CD14-positive monocyte (primary cell): ENCODE results near the gene ARRB1. TPM values are rescaled to one million over a fixed set of nuclear protein-coding genes. Genes with fewer than 3 reads are reported as not detected.

Source experiments
- DNase-seq, 3 donors: peaks; one replicate each; pipeline ENCODE4 v3.0.0-alpha.2; 2011 to 2022
- H2AFZ ChIP-seq: 2 replicates; pipeline ENCODE4 v1.6.0; 2012; ENCODE audit warnings: mild to moderate bottlenecking, low read depth, low read length, inconsistent platforms; ENCODE audit not compliant: insufficient read depth, poor library complexity, severe bottlenecking
- H3K27ac ChIP-seq, 2 donors: 1 replicate in 1 of 2; 2 replicates in 1 of 2; pipeline ENCODE4 v1.5.1; 2012 to 2013; ENCODE audit warnings: low read length in 2 of 2, control low read depth in 1 of 2, inconsistent platforms in 1 of 2, low read depth in 1 of 2, mild to moderate bottlenecking in 1 of 2
- H3K27me3 ChIP-seq, 2 donors: one replicate each; pipeline versions ENCODE4 v1.6.0 to v1.6.1; 2011 to 2013; ENCODE audit warnings: low read length in 2 of 2; ENCODE audit not compliant: control insufficient read depth in 2 of 2, insufficient read depth in 2 of 2
- H3K36me3 ChIP-seq, 2 donors: replicated peaks in 1 of 2; 1 replicate in 1 of 2; 2 replicates in 1 of 2; pipeline versions ENCODE4 v1.5.1 to v1.6.1; 2012 to 2013; ENCODE audit warnings: low read length in 2 of 2, control low read depth in 1 of 2, inconsistent platforms in 1 of 2, mild to moderate bottlenecking in 1 of 2; ENCODE audit not compliant: insufficient read depth in 2 of 2, control insufficient read depth in 1 of 2
- H3K4me1 ChIP-seq, 2 donors: 1 replicate in 1 of 2; 2 replicates in 1 of 2; pipeline versions ENCODE4 v1.5.1 to v1.6.1; 2012 to 2013; ENCODE audit warnings: low read length in 2 of 2, control low read depth in 1 of 2, inconsistent platforms in 1 of 2, mild to moderate bottlenecking in 1 of 2, moderate library complexity in 1 of 2; ENCODE audit not compliant: insufficient read depth in 2 of 2, control insufficient read depth in 1 of 2
- H3K4me2 ChIP-seq: replicated peaks from 2 replicates; pipeline ENCODE3; 2012; ENCODE audit warnings: low read length, moderate library complexity, mild to moderate bottlenecking; ENCODE audit not compliant: poor library complexity, severe bottlenecking; ENCODE audit errors: extremely low read depth
- H3K4me3 ChIP-seq, 3 experiments: fragments of 200-600 bp in 1 of 3; sonication (generic) in 1 of 3; replicated peaks in 1 of 3; 1 replicate in 2 of 3; 2 replicates in 1 of 3; pipeline ENCODE4 v1.5.1; 2011 to 2013; ENCODE audit warnings: low read length in 3 of 3, mild to moderate bottlenecking in 3 of 3, control low read depth in 2 of 3, low read depth in 2 of 3, inconsistent platforms in 1 of 3, moderate library complexity in 1 of 3
- H3K79me2 ChIP-seq: 2 replicates; pipeline ENCODE4 v1.6.0; 2012; ENCODE audit warnings: mild to moderate bottlenecking, control low read depth, inconsistent platforms, low read length, moderate library complexity; ENCODE audit not compliant: insufficient read depth
- H3K9ac ChIP-seq: 2 replicates; pipeline ENCODE4 v1.6.0; 2017; ENCODE audit warnings: low read length, mild to moderate bottlenecking; ENCODE audit not compliant: insufficient read depth, poor library complexity, severe bottlenecking
- H3K9me3 ChIP-seq, 2 donors: replicated peaks in 1 of 2; 1 replicate in 1 of 2; 2 replicates in 1 of 2; pipeline versions ENCODE4 v1.5.1 to v1.6.1; 2012 to 2013; ENCODE audit warnings: low read length in 2 of 2, control low read depth in 1 of 2; ENCODE audit not compliant: control insufficient read depth in 1 of 2, insufficient read depth in 1 of 2
- H4K20me1 ChIP-seq: 2 replicates; pipeline ENCODE4 v1.6.0; 2012; ENCODE audit warnings: mild to moderate bottlenecking, low read length, control low read depth, moderate library complexity; ENCODE audit not compliant: insufficient read depth
- H3K27ac Mint-ChIP-seq, 7 donors: one replicate each; pipeline ENCODE4 v1.8.0; 2020; ENCODE audit warnings: mild to moderate bottlenecking in 7 of 7, mixed read lengths in 7 of 7, moderate library complexity in 6 of 7, inconsistent platforms in 2 of 7
- H3K27me3 Mint-ChIP-seq, 3 donors: one replicate each; pipeline ENCODE4 v1.8.0; 2021 to 2022; ENCODE audit warnings: low read depth in 3 of 3, mild to moderate bottlenecking in 3 of 3, mixed read lengths in 3 of 3, moderate library complexity in 3 of 3, inconsistent platforms in 1 of 3
- H3K36me3 Mint-ChIP-seq, 2 donors: one replicate each; pipeline ENCODE4 v1.8.0; 2020; ENCODE audit warnings: mixed read lengths in 2 of 2, inconsistent platforms in 1 of 2, mild to moderate bottlenecking in 1 of 2
- H3K4me1 Mint-ChIP-seq: one replicate; pipeline ENCODE4 v1.8.0; 2020; ENCODE audit warnings: mild to moderate bottlenecking, mixed read lengths
- H3K4me3 Mint-ChIP-seq, 2 donors: one replicate each; pipeline ENCODE4 v1.8.0; 2020; ENCODE audit warnings: mild to moderate bottlenecking in 2 of 2, mixed read lengths in 2 of 2, moderate library complexity in 1 of 2
- H3K9me3 Mint-ChIP-seq, 7 donors: one replicate each; pipeline ENCODE4 v1.8.0; 2020 to 2022; ENCODE audit warnings: mixed read lengths in 7 of 7, mild to moderate bottlenecking in 6 of 7, moderate library complexity in 6 of 7, inconsistent platforms in 2 of 7
- CTCF ChIP-seq: fragments of 200-600 bp; IDR thresholded peaks from one replicate; pipeline ENCODE4 v1.8.0; 2022; ENCODE audit warnings: antibody characterized with exemption, mild to moderate bottlenecking
- WGBS: methylation state at CpG from one replicate; pipeline ENCODE4 v1.1.5; 2013; ENCODE audit warnings: missing lambda C conversion rate; ENCODE audit not compliant: insufficient coverage; 5-methylcytosine and 5-hydroxymethylcytosine counted together
- intact Hi-C, 2 donors: fragments of 100-400 bp; cut with micrococcal nuclease; formaldehyde crosslinking; loops; one replicate each; pipeline versions ENCODE4 v1.15.0 to v1.15.1; 2023
- polyA plus RNA-seq, 3 donors: library from polyadenylated mRNA; depleted of rRNA in 1 of 3; unstranded in 2 of 3; stranded (reverse) in 1 of 3; fragments of 300-500 nt in 2 of 3; fragments of >200 nt in 1 of 3; fragmentation: Illumina TruSeq in 2 of 3; gene quantifications; 1 replicate in 2 of 3; 2 replicates in 1 of 3; pipeline ENCODE4 v1.2.3, GENCODE V29; 2012 to 2021

ARRB1 gene
- polyA plus RNA-seq, 3 donors: 52.6 to 114 (median 66.5) TPM

- TF ChIP-seq CTCF: no peak
- H3K4me2 ChIP-seq: no peak overlapping the region
- H3K9ac ChIP-seq: no peak overlapping the region
- H3K27me3 ChIP-seq: no peaks in the 10 kb centered on the region
- Mint-ChIP-seq H3K27me3 (peaks cover 3 to 10% (median 7%) of the 10 kb centered on the region in 3 donors), H3K9me3 (peaks cover 0 to 3% (median 0%) of the 10 kb centered on the region in 7 donors), H3K4me3 (no peak overlapping the region), H3K27ac (no peak overlapping the region), H3K36me3 (no peaks in the 10 kb centered on the region), H3K4me1 (no peaks in the 10 kb centered on the region)
- no peak for DNase-seq
- no peaks in the 10 kb centered on the region for H3K4me1 ChIP-seq
- no peaks in the 10 kb centered on the region for H3K9me3 ChIP-seq
- 100% methylated on average over 1 of the region's 5 CpGs for WGBS
- H4K20me1 ChIP-seq: no peaks in the 10 kb centered on the region
- no peaks in the 10 kb centered on the region for H3K79me2 ChIP-seq
- intact Hi-C loops: no loop called here
- no peak overlapping the region for H3K4me3 ChIP-seq
- no peak overlapping the region for H2AFZ ChIP-seq
- no peaks in the 10 kb centered on the region for H3K36me3 ChIP-seq
- H3K27ac ChIP-seq: no peak overlapping the region
Observed at GRCh38 chr11:75223954-75224643, 127.4 kb downstream of the ARRB1 start.

- Histone ChIP-seq H3K27me3 (no peaks in the 10 kb centered on the region), H3K27ac (no peak overlapping the region), H3K79me2 (no peaks in the 10 kb centered on the region), H4K20me1 (no peaks in the 10 kb centered on the region), H3K36me3 (no peaks in the 10 kb centered on the region), H3K9ac (no peak overlapping the region), H3K4me2 (no peak overlapping the region), H3K9me3 (no peaks in the 10 kb centered on the region), H3K4me1 (no peaks in the 10 kb centered on the region), H3K4me3 (no peak overlapping the region), H2AFZ (no peak overlapping the region)
- no peak overlapping the region for H3K27ac Mint-ChIP-seq
- 0% methylated on average over 1 of the region's 2 CpGs for WGBS
- intact Hi-C loops: no loop called here
- H3K4me3 Mint-ChIP-seq: no peak overlapping the region
- no peaks in the 10 kb centered on the region for H3K4me1 Mint-ChIP-seq
- DNase-seq: no peak
- H3K9me3 Mint-ChIP-seq: peaks cover 0 to 2% (median 0%) of the 10 kb centered on the region in 7 donors
- H3K36me3 Mint-ChIP-seq: no peaks in the 10 kb centered on the region
- no peak for TF ChIP-seq CTCF
- H3K27me3 Mint-ChIP-seq: peaks cover 6 to 17% (median 12%) of the 10 kb centered on the region in 3 donors
Observed at GRCh38 chr11:75219869-75220268, 131.6 kb downstream of the ARRB1 start.
